HCT116 (cell line): ENCODE measurements around the gene RAI14. TPM values are rescaled to one million over a fixed set of nuclear protein-coding genes. Genes with fewer than 3 reads are reported as not detected.

Experiments used
- ATAC-seq: fragments of 200-7000 bp; cut with Tn5 transposase; 2 replicates; pipeline ENCODE4 v1.9.1; 2020; ENCODE audit warnings: mild to moderate bottlenecking, moderate library complexity
- BruUV-seq: library from RNA; stranded (reverse); fragments of 400-500 nt; replicated peaks from 2 replicates; lab custom pipeline; 2021; lab: Mats Ljungman, UMichigan
- CTCF ChIA-PET: fragments of 300-600 bp; sonication (Branson Sonifier 250); formaldehyde crosslinking; loops from one replicate; lab custom pipeline; 2021; ENCODE audit warnings: antibody characterized with exemption; lab: Charles Lee
- POLR2A ChIA-PET: fragments of 300-600, 350-600 bp; sonication (Branson Sonifier 250); formaldehyde crosslinking; loops from one replicate; lab custom pipeline; 2021; ENCODE audit warnings: antibody characterized with exemption; lab: Charles Lee
- RAD21 ChIA-PET, 2 experiments: fragments of 300-600 bp; sonication (Branson Sonifier 250); formaldehyde crosslinking; loops; one replicate each; lab custom pipeline; 2023; ENCODE audit warnings: low total read pairs in 2 of 2; ENCODE audit not compliant: uncharacterized antibody in 2 of 2, unreplicated experiment in 2 of 2, low non-redundant PET in 1 of 2; lab: Charles Lee
- DNase-seq: peaks from one replicate; pipeline ENCODE4 v3.0.0-alpha.2; 2010; ENCODE audit warnings: low read depth, low spot score
- H2AFZ ChIP-seq: fragments of 200-600 bp; shearing (Covaris generic), sonication (generic); 2 replicates; pipeline ENCODE4 v1.6.1; 2017; ENCODE audit warnings: low read depth, mixed run types, mixed read lengths, antibody characterized with exemption, low read length; ENCODE audit not compliant: poor library complexity, severe bottlenecking
- H3K27ac ChIP-seq: 2 replicates; pipeline ENCODE4 v1.5.1; 2012; ENCODE audit warnings: low read depth, low read length
- H3K27me3 ChIP-seq: fragments of 200-600 bp; sonication (generic); 2 replicates; pipeline ENCODE4 v1.6.1; 2016; ENCODE audit warnings: mixed run types, low read length, mixed read lengths; ENCODE audit not compliant: insufficient read depth
- H3K36me3 ChIP-seq, 2 experiments: fragments of 200-500 bp in 1 of 2; fragments of 200-600 bp in 1 of 2; sonication (Bioruptor generic) in 1 of 2; sonication (generic) in 1 of 2; 2 replicates each; pipeline versions ENCODE4 v1.5.1 to v1.6.1; 2014 to 2016; ENCODE audit warnings: low read length in 2 of 2, inconsistent platforms in 1 of 2, mixed read lengths in 1 of 2, mixed run types in 1 of 2; ENCODE audit not compliant: insufficient read depth in 2 of 2, control insufficient read depth in 1 of 2
- H3K4me1 ChIP-seq, 2 experiments: fragments of 200-600 bp in 1 of 2; sonication (generic) in 1 of 2; 2 replicates each; pipeline versions ENCODE4 v1.5.1 to v1.6.1; 2012 to 2017; ENCODE audit warnings: low read length in 2 of 2, inconsistent platforms in 1 of 2, mild to moderate bottlenecking in 1 of 2, mixed read lengths in 1 of 2, mixed run types in 1 of 2, moderate library complexity in 1 of 2; ENCODE audit not compliant: insufficient read depth in 2 of 2, control insufficient read depth in 1 of 2
- H3K4me2 ChIP-seq: fragments of 200-600 bp; sonication (generic); 2 replicates; pipeline ENCODE4 v1.6.1; 2017; ENCODE audit warnings: mixed run types, low read length, mixed read lengths
- H3K4me3 ChIP-seq, 2 experiments: fragments of 200-600 bp in 1 of 2; sonication (generic) in 1 of 2; replicated peaks in 1 of 2; 2 replicates each; pipeline ENCODE4 v1.5.1; 2011 to 2016; ENCODE audit warnings: low read length in 2 of 2, control low read depth in 1 of 2, low read depth in 1 of 2, mild to moderate bottlenecking in 1 of 2, mixed read lengths in 1 of 2, mixed run types in 1 of 2
- H3K79me2 ChIP-seq: fragments of 200-600 bp; sonication (generic); 2 replicates; pipeline ENCODE4 v1.6.1; 2017; ENCODE audit warnings: mild to moderate bottlenecking, mixed run types, low read length, moderate library complexity, mixed read lengths; ENCODE audit not compliant: insufficient read depth
- H3K9ac ChIP-seq: fragments of 200-600 bp; sonication (generic); 2 replicates; pipeline ENCODE4 v1.6.1; 2016; ENCODE audit warnings: low read length, mixed read lengths
- H3K9me2 ChIP-seq: fragments of 200-600 bp; sonication (generic), shearing (Covaris generic); 2 replicates; pipeline ENCODE4 v1.6.1; 2017; ENCODE audit warnings: mixed run types, mild to moderate bottlenecking, moderate library complexity; ENCODE audit not compliant: insufficient read depth
- H3K9me3 ChIP-seq, 2 experiments: fragments of 200-500 bp in 1 of 2; fragments of 200-600 bp in 1 of 2; sonication (Bioruptor generic) in 1 of 2; sonication (generic) in 1 of 2; 2 replicates each; pipeline ENCODE4 v1.6.1; 2014 to 2017; ENCODE audit warnings: low read length in 2 of 2, mixed read lengths in 2 of 2, inconsistent platforms in 1 of 2, low read depth in 1 of 2, mild to moderate bottlenecking in 1 of 2, mixed run types in 1 of 2, moderate library complexity in 1 of 2; ENCODE audit not compliant: control insufficient read depth in 1 of 2, insufficient read depth in 1 of 2
- H4K20me1 ChIP-seq: fragments of 200-600 bp; sonication (generic), shearing (Covaris generic); 2 replicates; pipeline ENCODE4 v1.6.1; 2017; ENCODE audit warnings: mixed run types, mild to moderate bottlenecking, moderate library complexity; ENCODE audit not compliant: insufficient read depth
- CBX3 ChIP-seq: IDR thresholded peaks from 2 replicates; pipeline ENCODE4 v1.6.1; 2012; ENCODE audit warnings: low read depth
- CEBPB ChIP-seq: IDR thresholded peaks from 2 replicates; pipeline ENCODE4 v1.6.1; 2012; ENCODE audit warnings: low read depth
- EGR1 ChIP-seq: IDR thresholded peaks from 2 replicates; pipeline ENCODE4 v1.6.1; 2012; ENCODE audit warnings: low read depth
- EZH2 ChIP-seq: fragments of 200-600 bp; sonication (generic); IDR thresholded peaks from 2 replicates; pipeline ENCODE4 v1.6.1; 2017; ENCODE audit warnings: antibody characterized with exemption, mixed run types
- EZH2phosphoT487 ChIP-seq: fragments of 200-600 bp; IDR thresholded peaks from 2 replicates; pipeline ENCODE4 v1.6.1; 2018; ENCODE audit warnings: antibody characterized with exemption, borderline replicate concordance
- FOSL1 ChIP-seq: IDR thresholded peaks from 2 replicates; pipeline ENCODE4 v1.6.1; 2012; ENCODE audit warnings: low read depth
- RAD21 ChIP-seq: IDR thresholded peaks from 2 replicates; pipeline ENCODE4 v1.6.1; 2012; ENCODE audit warnings: low read depth, mild to moderate bottlenecking
- SP1 ChIP-seq: IDR thresholded peaks from 2 replicates; pipeline ENCODE4 v1.6.1; 2012; ENCODE audit warnings: low read depth
- TCF7L2 ChIP-seq: IDR thresholded peaks from 2 replicates; pipeline ENCODE4 v1.7.0; 2011; ENCODE audit warnings: borderline replicate concordance, inconsistent platforms; ENCODE audit not compliant: insufficient read depth, insufficient read length; ENCODE audit errors: extremely low read depth
- YY1 ChIP-seq: IDR thresholded peaks from 2 replicates; pipeline ENCODE4 v1.6.1; 2011; ENCODE audit warnings: low read length, low read depth, moderate library complexity, mild to moderate bottlenecking; ENCODE audit not compliant: insufficient replicate concordance; ENCODE audit errors: extremely low read depth
- ZFX ChIP-seq: fragments of 450-650 bp; IDR thresholded peaks from 2 replicates; pipeline ENCODE4 v1.6.1; 2017
- intact Hi-C: fragments of 100-400 bp; cut with micrococcal nuclease; formaldehyde crosslinking; loops from 2 replicates; pipeline ENCODE4 v1.10.0; 2022
- total RNA-seq: library from RNA; stranded (reverse); gene quantifications from one replicate; pipeline ENCODE4 v1.2.1, GENCODE V29; 2021; ENCODE audit not compliant: unreplicated experiment
- TF ChIP-seq, protein P1 (sequence below): IDR thresholded peaks from 2 replicates; pipeline ENCODE4 v1.6.1; 2012; ENCODE audit warnings: low read depth
- TF ChIP-seq, protein P2 (sequence below): IDR thresholded peaks from 2 replicates; pipeline ENCODE4 v1.6.1; 2011; ENCODE audit warnings: mild to moderate bottlenecking, low read length, moderate library complexity; ENCODE audit not compliant: insufficient replicate concordance; ENCODE audit errors: extremely low read depth
- TF ChIP-seq, protein P3 (sequence below), 3 experiments: fragments of 200-600 bp in 1 of 3; sonication (generic) in 1 of 3; IDR thresholded peaks in 2 of 3; conservative IDR thresholded peaks in 1 of 3; 2 replicates each; pipeline ENCODE4 v1.5.1; 2012 to 2017; ENCODE audit warnings: low read depth in 2 of 3, low read length in 2 of 3, antibody characterized with exemption in 1 of 3, borderline replicate concordance in 1 of 3, control low read depth in 1 of 3, mild to moderate bottlenecking in 1 of 3, mixed read lengths in 1 of 3, mixed run types in 1 of 3, moderate library complexity in 1 of 3; ENCODE audit not compliant: insufficient read depth in 1 of 3

RAI14 gene
- total RNA-seq, 1 experiment from 2014 or later: 47.9 TPM

DNA sequence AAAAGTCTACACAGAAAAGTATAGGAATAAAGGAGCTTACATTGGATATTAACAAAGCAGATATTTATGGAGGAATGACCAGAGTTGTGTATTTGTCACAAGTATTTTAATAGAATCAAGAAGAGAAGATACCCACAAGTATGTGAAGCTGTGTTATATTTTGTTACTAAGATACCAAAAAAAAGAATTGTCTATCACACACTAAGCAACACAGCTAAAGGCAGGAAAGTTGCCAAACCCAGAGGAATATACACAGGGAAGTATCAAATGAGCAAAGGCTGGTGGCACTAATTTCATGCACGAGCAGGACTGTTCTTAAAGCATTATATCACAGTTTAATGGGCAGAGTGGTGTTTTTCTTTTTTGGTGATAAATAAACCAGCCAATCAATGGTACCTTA is 30.9 kb upstream of the RAI14 start:
- POLR2A ChIA-PET: no interaction called here
- ATAC-seq (no peak), DNase-seq (no peak)
- no peaks in the 10 kb centered on the region for H3K4me1 ChIP-seq
- H3K27ac ChIP-seq: no peak overlapping the region
- no peak overlapping the region for H3K4me2 ChIP-seq
- H3K36me3 ChIP-seq: no peaks in the 10 kb centered on the region
- no peak overlapping the region for H3K4me3 ChIP-seq
- no TSS peak for BruUV-seq
- TF ChIP-seq EZH2: no peak
- no peak for TF ChIP-seq CEBPB
- TF ChIP-seq CBX3: no peak
- no peak for TF ChIP-seq EGR1
- TF ChIP-seq ZFX: no peak
- H3K27me3 ChIP-seq: no peaks in the 10 kb centered on the region
- no peak overlapping the region for H3K9ac ChIP-seq
- intact Hi-C loops: no loop called here
- H3K9me2 ChIP-seq: no peaks in the 10 kb centered on the region
- H3K79me2 ChIP-seq: no peaks in the 10 kb centered on the region
- H4K20me1 ChIP-seq: no peaks in the 10 kb centered on the region
- H3K9me3 ChIP-seq: no peaks in the 10 kb centered on the region
- no peak overlapping the region for H2AFZ ChIP-seq
- CTCF ChIA-PET: no interaction called here
- RAD21 ChIA-PET: no interaction called here

DNA sequence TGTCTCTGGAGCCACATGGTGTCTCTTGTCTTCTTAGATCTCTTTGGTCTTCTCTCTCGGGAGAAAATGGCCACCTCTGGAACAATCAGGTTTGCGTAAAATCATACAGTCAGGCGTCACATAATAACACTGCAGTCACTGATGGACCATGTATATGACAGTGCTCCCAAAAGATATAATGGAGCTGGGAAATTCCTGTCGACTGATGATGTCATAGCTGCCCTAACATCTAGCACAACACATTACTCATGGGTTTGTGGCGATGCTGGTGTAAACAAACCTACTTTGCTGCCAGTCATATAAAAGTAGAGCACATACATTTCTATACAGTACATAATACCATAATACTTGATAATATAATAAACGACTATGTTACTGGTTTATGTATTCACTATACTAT is 30.1 kb upstream of the RAI14 start:
- Histone ChIP-seq H3K4me2 (no peak overlapping the region), H3K27me3 (no peaks in the 10 kb centered on the region), H4K20me1 (no peaks in the 10 kb centered on the region), H3K4me1 (no peaks in the 10 kb centered on the region), H3K79me2 (no peaks in the 10 kb centered on the region), H2AFZ (no peak overlapping the region), H3K27ac (no peak overlapping the region), H3K36me3 (no peaks in the 10 kb centered on the region), H3K9me2 (no peaks in the 10 kb centered on the region), H3K4me3 (no peak overlapping the region), H3K9ac (no peak overlapping the region), H3K9me3 (no peaks in the 10 kb centered on the region; a peak in 1 of 4 replicates)
- POLR2A ChIA-PET: no interaction called here
- no TSS peak for BruUV-seq
- RAD21 ChIA-PET: no interaction called here
- CTCF ChIA-PET: no interaction called here
- DNase-seq: no peak
- ATAC-seq: no peak
- intact Hi-C loops: no loop called here
- no peak for TF ChIP-seq EZH2phosphoT487
- TF ChIP-seq, protein P1, sequence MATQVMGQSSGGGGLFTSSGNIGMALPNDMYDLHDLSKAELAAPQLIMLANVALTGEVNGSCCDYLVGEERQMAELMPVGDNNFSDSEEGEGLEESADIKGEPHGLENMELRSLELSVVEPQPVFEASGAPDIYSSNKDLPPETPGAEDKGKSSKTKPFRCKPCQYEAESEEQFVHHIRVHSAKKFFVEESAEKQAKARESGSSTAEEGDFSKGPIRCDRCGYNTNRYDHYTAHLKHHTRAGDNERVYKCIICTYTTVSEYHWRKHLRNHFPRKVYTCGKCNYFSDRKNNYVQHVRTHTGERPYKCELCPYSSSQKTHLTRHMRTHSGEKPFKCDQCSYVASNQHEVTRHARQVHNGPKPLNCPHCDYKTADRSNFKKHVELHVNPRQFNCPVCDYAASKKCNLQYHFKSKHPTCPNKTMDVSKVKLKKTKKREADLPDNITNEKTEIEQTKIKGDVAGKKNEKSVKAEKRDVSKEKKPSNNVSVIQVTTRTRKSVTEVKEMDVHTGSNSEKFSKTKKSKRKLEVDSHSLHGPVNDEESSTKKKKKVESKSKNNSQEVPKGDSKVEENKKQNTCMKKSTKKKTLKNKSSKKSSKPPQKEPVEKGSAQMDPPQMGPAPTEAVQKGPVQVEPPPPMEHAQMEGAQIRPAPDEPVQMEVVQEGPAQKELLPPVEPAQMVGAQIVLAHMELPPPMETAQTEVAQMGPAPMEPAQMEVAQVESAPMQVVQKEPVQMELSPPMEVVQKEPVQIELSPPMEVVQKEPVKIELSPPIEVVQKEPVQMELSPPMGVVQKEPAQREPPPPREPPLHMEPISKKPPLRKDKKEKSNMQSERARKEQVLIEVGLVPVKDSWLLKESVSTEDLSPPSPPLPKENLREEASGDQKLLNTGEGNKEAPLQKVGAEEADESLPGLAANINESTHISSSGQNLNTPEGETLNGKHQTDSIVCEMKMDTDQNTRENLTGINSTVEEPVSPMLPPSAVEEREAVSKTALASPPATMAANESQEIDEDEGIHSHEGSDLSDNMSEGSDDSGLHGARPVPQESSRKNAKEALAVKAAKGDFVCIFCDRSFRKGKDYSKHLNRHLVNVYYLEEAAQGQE: no peak
- TF ChIP-seq, protein P2, sequence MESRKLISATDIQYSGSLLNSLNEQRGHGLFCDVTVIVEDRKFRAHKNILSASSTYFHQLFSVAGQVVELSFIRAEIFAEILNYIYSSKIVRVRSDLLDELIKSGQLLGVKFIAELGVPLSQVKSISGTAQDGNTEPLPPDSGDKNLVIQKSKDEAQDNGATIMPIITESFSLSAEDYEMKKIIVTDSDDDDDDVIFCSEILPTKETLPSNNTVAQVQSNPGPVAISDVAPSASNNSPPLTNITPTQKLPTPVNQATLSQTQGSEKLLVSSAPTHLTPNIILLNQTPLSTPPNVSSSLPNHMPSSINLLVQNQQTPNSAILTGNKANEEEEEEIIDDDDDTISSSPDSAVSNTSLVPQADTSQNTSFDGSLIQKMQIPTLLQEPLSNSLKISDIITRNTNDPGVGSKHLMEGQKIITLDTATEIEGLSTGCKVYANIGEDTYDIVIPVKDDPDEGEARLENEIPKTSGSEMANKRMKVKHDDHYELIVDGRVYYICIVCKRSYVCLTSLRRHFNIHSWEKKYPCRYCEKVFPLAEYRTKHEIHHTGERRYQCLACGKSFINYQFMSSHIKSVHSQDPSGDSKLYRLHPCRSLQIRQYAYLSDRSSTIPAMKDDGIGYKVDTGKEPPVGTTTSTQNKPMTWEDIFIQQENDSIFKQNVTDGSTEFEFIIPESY: no peak
- TF ChIP-seq YY1: no peak
- no peak for TF ChIP-seq SP1
- no peak for TF ChIP-seq TCF7L2
- TF ChIP-seq RAD21: no peak
- no peak for TF ChIP-seq FOSL1
- TF ChIP-seq, protein P3, sequence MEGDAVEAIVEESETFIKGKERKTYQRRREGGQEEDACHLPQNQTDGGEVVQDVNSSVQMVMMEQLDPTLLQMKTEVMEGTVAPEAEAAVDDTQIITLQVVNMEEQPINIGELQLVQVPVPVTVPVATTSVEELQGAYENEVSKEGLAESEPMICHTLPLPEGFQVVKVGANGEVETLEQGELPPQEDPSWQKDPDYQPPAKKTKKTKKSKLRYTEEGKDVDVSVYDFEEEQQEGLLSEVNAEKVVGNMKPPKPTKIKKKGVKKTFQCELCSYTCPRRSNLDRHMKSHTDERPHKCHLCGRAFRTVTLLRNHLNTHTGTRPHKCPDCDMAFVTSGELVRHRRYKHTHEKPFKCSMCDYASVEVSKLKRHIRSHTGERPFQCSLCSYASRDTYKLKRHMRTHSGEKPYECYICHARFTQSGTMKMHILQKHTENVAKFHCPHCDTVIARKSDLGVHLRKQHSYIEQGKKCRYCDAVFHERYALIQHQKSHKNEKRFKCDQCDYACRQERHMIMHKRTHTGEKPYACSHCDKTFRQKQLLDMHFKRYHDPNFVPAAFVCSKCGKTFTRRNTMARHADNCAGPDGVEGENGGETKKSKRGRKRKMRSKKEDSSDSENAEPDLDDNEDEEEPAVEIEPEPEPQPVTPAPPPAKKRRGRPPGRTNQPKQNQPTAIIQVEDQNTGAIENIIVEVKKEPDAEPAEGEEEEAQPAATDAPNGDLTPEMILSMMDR (IDR thresholded peaks at IDR 0.05 in 2 of 3, conservative IDR thresholded peaks at IDR 0.05 in 1 of 3; ENCODE audit: borderline replicate concordance in 1 of 3, insufficient read depth in 1 of 3, low read depth in 2 of 3, low read length in 2 of 3): no peak
